Activated CD8-positive, alpha-beta memory T cell treated with anti-CD3 and anti-CD28 coated beads, Interleukin-2, amount 10 ng/mL, durations not matched to agents 7 days and 5 days (primary cell): ENCODE results near the gene EXOC3L4. TPM values are rescaled to one million over a fixed set of nuclear protein-coding genes. Genes with fewer than 3 reads are reported as not detected.

Experiments
- ATAC-seq: fragments of 150-1000 bp; cut with Tn5 transposase; one replicate; pipeline ENCODE4 v1.10.0; 2021; ENCODE audit warnings: moderate library complexity
- CTCF ChIA-PET: fragments of 350-600 bp; sonication (Branson Sonifier 250); formaldehyde crosslinking; loops from one replicate; lab custom pipeline; 2021; ENCODE audit warnings: antibody characterized with exemption; lab: Charles Lee
- DNase-seq: peaks from one replicate; pipeline ENCODE4 v3.0.0-alpha.2; 2020
- H3K27ac Mint-ChIP-seq: one replicate; pipeline ENCODE4 v1.8.0; 2021; ENCODE audit warnings: mild to moderate bottlenecking, mixed read lengths
- H3K27me3 Mint-ChIP-seq: one replicate; pipeline ENCODE4 v1.8.0; 2021; ENCODE audit warnings: mixed read lengths
- H3K36me3 Mint-ChIP-seq: one replicate; pipeline ENCODE4 v1.8.0; 2021; ENCODE audit warnings: mild to moderate bottlenecking, mixed read lengths
- H3K4me1 Mint-ChIP-seq: one replicate; pipeline ENCODE4 v1.8.0; 2021; ENCODE audit warnings: mixed read lengths
- H3K4me3 Mint-ChIP-seq: one replicate; pipeline ENCODE4 v1.8.0; 2021; ENCODE audit warnings: mild to moderate bottlenecking, moderate library complexity, mixed read lengths
- H3K9me3 Mint-ChIP-seq: one replicate; pipeline ENCODE4 v1.8.0; 2022; ENCODE audit warnings: low read depth, mixed read lengths
- total RNA-seq, 2 experiments: library from RNA; stranded (reverse); gene quantifications; one replicate each; pipeline ENCODE4 v1.2.3, GENCODE V29; 2021

The EXOC3L4 gene
- total RNA-seq, 2 experiments from 2014 or later: not detected

DNA sequence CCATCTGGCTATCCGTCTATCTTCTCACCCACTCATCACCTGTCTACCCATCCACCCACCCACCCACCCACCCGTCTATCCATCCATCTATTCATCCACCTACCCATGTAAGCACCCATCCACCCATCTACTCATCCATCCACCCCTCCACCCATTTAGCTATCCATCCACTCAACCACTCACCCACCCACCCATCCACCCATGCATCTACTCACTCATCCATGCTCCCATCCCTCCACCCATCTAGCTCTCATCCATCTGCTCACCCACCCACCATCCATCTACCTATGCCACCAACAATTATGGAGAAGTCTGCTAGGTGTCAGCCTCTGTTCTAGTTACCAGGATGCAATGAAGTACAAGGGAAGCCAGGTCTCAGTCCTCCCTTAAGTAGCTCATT lies 39.9 kb downstream of the EXOC3L4 start:
- Mint-ChIP-seq H3K4me1 (no peaks in the 10 kb centered on the region), H3K4me3 (no peak overlapping the region), H3K27ac (no peak overlapping the region), H3K36me3 (no peaks in the 10 kb centered on the region), H3K9me3 (no peaks in the 10 kb centered on the region), H3K27me3 (no peaks in the 10 kb centered on the region)
- no peak for ATAC-seq
- CTCF ChIA-PET: no interaction called here
- DNase-seq: no peak

DNA sequence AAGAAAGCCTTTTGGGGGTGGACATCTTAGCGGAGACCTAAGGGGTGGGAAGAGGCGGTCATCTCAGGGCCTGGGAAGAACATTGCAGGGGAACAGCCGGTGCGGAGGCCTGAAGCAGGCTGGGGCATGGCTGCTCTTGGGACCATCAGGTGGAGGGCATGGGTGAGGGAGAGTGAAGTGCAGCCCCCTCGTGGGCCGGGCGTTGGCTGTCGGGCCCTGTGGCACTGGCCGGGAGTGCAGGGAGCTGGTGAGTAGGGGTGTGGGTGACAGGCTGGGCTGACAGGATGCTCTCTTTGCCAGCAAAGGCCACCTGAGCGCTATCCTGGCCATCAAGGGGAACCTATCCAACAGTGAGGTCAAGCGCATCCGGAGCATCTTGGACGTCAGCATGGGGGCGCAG lies 40.4 kb downstream of the EXOC3L4 start:
- CTCF ChIA-PET: no interaction called here
- DNase-seq (no peak), ATAC-seq (no peak)
- peaks cover 4% of the 10 kb centered on the region for H3K27me3 Mint-ChIP-seq
- H3K4me3 Mint-ChIP-seq: no peak overlapping the region
- no peak overlapping the region for H3K27ac Mint-ChIP-seq
- no peaks in the 10 kb centered on the region for H3K36me3 Mint-ChIP-seq
- no peaks in the 10 kb centered on the region for H3K9me3 Mint-ChIP-seq
- H3K4me1 Mint-ChIP-seq: no peaks in the 10 kb centered on the region

DNA sequence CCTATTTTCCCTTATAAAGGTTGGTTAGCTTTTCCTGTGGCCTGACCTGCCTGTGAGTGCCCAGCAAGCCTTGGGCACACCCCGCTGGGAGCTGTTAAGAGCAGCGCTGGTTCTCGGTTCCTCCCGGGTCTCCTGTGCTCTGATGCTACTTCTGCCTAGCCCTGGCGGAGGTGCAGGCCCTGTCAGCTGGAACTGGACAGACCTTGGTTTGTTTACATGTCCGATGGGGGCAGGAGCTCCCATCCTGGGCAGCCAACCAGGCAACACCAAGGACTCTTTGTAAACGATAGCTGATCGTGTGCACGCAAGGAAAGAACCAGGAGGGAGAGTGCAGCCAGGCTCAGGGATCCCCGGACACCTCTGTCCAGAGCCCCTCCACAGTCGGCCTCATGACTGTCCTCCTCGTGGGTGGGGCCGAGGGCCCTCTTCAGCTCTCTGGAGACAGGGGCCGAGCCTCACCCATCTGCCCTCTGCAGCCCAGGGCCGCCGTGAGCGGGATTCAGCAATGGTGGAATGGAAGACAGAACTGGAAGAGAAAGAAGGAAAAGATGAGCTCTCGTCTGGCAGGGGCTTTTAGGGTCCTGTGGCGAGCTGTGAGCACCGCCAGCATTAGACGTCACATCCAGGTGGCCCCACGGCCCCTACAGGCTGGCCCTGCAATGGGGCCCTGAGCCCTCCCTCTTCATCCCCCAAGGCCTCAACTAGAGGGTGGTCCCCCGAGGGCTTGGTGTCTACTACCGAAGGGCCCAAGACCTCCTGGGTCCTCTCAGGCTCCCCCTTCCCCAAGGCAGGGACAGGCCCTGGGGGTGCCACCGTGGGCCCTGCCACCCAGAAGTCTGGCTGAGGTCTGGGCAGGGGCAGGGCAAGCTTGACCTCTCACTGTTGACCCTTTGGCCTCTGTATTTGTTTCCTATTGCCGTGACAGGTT lies 41.1 kb downstream of the EXOC3L4 start:
- CTCF ChIA-PET: no interaction called here
- no peak overlapping the region for H3K27ac Mint-ChIP-seq
- H3K4me3 Mint-ChIP-seq: no peak overlapping the region
- H3K9me3 Mint-ChIP-seq: no peaks in the 10 kb centered on the region
- H3K27me3 Mint-ChIP-seq: peaks cover 6% of the 10 kb centered on the region
- H3K36me3 Mint-ChIP-seq: no peaks in the 10 kb centered on the region
- H3K4me1 Mint-ChIP-seq: no peaks in the 10 kb centered on the region
- ATAC-seq: no peak
- no peak for DNase-seq

DNA sequence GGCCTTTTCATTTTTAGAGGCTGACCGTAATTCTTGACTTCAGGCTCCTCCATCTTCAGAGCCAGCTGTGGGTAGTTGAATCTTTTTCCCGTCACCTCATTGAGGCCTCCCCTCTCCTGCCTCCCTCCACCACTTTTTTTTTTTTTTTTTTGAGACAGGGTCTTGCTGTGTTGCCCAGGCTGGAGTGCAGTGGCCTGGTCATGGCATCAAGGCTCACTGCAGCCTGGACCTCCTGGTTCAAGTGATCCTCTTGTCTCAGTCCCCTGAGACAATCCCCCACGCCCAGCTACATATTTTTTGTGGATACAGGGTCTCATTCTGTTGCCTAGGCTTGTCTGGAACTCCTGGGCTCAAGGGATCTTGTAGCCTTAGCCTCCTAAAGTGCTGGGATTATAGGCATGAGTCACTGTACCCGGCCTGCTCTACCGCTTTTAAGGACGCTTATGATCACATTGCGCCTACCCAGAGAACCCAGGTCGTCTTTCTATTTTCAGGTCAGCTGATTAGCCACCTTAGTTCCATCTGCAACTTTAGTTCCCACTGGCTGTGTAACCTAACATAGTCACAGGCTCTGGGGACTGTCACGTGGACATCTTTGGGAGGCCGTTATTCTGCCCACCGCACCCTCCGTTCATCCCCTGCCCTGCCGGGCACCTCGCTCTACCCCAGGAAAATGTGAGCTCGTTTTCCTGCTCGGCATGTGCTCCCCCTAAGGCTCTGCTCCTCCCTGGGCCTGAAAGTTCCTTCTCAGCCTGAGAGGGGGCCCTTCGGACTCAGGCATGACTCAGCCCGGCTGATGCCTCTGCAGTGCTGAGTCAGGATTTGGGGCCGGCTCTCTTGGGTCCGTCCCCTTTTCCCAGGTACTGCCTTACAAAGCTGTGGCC lies 42.1 kb downstream of the EXOC3L4 start:
- peaks cover 13% of the 10 kb centered on the region for H3K27me3 Mint-ChIP-seq
- CTCF ChIA-PET: interaction anchor here (0.9 kb wide), 1 partner anchor 32 kb away, joined by 3 read pairs; no protein-coding TSS in a partner anchor
- H3K4me3 Mint-ChIP-seq: no peak overlapping the region
- no peaks in the 10 kb centered on the region for H3K9me3 Mint-ChIP-seq
- ATAC-seq (no peak), DNase-seq (no peak)
- no peak overlapping the region for H3K27ac Mint-ChIP-seq
- H3K36me3 Mint-ChIP-seq: no peaks in the 10 kb centered on the region
- H3K4me1 Mint-ChIP-seq: no peaks in the 10 kb centered on the region

DNA sequence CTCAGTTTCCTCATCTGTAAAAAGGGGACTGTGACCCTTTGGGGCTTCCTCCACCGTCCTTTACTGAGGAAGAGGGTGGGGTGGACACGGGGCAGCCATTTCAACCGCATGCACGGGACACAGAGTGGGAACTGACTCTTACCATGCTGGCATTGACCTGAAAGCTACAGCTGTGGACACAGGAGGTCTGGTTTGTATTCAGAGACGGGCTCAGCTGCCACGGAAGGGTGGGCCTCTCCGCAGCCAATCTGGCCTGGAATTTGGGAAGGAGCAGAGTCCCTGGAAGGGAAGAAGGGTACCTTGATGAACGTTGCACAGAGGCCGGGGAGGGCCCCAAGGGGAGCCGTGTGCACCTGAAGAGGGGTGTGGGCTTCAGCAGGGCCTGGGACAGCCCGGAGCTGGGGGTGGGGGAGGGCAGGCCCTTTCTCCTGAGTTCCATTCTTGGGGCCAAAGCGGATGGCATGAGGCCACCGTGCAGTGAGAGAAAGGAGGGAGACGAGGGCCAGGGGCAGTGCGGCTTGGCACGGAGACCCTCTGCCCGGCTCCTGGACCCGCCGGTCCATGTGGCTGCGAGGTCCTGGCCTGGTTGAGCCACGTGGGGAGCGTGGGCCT lies 43.3 kb downstream of the EXOC3L4 start:
- H3K4me3 Mint-ChIP-seq: no peak overlapping the region
- no peaks in the 10 kb centered on the region for H3K4me1 Mint-ChIP-seq
- no peaks in the 10 kb centered on the region for H3K36me3 Mint-ChIP-seq
- DNase-seq: no peak
- peaks cover 23% of the 10 kb centered on the region for H3K27me3 Mint-ChIP-seq
- CTCF ChIA-PET: interaction anchor here (0.9 kb wide), 1 partner anchor 33 kb away, joined by 3 read pairs; no protein-coding TSS in a partner anchor
- no peaks in the 10 kb centered on the region for H3K9me3 Mint-ChIP-seq
- ATAC-seq: no peak
- H3K27ac Mint-ChIP-seq: no peak overlapping the region

DNA sequence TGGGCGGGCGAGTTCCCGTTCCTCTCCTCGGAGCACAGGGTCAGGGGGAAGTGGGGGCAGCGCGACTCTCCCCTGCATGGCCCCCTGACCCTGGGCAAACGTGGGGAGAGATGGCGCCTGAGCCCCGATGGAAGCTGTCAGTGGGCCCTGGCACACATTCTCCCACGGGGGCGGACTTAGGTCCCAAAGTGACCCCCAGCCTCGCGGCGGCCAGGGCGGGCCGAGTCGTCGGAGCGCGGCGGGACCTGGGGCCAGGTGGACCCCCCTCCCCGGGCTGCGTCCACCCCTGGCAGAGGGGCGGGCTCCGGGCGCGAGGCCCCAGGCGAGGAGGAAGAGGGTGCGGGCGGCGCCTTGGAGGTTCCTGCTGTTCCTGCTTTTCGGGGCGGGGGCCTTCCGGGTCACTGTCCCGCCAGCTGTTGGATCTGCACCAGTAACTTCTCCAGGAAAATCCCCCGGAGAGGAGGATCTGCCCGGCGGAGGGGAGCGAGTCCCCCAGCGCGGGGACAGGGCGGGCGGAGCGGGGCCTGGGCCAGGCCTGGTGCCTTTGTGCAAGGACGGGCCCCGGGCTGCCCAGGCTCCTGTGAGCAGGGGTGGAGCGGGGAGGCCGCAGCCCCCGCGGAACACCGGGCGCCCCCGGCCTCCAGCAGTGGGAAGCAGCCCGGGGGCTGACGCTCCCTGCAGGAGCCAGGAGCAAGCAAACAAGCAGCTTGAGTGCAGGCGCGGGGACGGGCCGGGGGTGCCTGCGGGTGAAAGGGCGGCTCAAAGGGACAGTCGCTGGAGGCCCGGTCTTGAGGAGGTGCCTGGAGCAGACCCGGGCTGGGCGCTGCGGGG lies 44.0 kb downstream of the EXOC3L4 start:
- CTCF ChIA-PET: no interaction called here
- peaks cover 29% of the 10 kb centered on the region for H3K27me3 Mint-ChIP-seq
- DNase-seq (no peak), ATAC-seq (no peak)
- no peak overlapping the region for H3K27ac Mint-ChIP-seq
- no peaks in the 10 kb centered on the region for H3K4me1 Mint-ChIP-seq
- H3K9me3 Mint-ChIP-seq: no peaks in the 10 kb centered on the region
- no peak overlapping the region for H3K4me3 Mint-ChIP-seq
- no peaks in the 10 kb centered on the region for H3K36me3 Mint-ChIP-seq

DNA sequence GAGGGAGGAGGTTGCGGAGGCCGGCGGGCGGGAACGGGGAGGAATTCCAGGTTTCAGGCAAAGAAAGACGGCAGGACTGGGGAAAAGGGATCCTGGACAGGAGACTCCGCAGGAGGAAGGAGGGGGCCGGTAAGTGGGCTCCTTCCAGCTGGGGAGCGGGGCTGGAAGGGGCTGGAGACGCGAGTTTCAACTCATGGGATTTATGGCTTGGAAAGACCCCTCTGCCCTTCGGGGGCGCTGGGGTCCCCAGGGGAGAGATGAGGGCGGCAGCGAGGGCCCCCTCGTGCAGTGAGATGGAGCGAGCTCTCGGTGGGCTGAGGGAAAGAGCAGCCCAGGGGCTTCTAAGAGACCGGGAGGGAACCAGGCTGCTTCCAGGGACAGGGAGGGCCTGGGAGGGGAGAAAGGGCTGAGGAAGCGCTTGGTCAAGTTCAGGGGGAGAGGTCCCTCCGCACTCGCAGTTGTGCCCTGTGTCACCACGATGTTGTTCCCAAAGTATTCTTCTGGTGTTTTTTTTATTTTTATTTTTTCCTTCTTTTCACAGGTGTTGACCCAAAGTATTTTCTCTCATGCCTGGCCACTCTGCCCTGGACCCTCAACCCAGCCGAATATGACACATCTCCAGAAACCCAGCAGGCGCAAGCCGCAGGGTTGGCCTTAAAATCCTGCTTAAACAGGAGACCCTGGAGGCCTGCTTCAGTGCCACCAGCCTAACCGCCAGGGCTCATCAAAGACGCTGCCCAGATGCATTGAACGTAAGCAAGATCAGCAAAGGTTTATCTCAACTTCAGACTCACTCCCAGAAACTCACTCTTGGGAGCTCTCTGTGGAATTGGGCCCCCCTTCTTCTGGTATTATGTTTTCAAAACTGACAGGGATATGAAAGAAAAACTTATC lies 44.9 kb downstream of the EXOC3L4 start:
- DNase-seq (no peak), ATAC-seq (no peak)
- no peak overlapping the region for H3K27ac Mint-ChIP-seq
- CTCF ChIA-PET: no interaction called here
- H3K4me3 Mint-ChIP-seq: no peak overlapping the region
- no peaks in the 10 kb centered on the region for H3K36me3 Mint-ChIP-seq
- H3K4me1 Mint-ChIP-seq: no peaks in the 10 kb centered on the region
- H3K27me3 Mint-ChIP-seq: peaks cover 32% of the 10 kb centered on the region
- no peaks in the 10 kb centered on the region for H3K9me3 Mint-ChIP-seq

DNA sequence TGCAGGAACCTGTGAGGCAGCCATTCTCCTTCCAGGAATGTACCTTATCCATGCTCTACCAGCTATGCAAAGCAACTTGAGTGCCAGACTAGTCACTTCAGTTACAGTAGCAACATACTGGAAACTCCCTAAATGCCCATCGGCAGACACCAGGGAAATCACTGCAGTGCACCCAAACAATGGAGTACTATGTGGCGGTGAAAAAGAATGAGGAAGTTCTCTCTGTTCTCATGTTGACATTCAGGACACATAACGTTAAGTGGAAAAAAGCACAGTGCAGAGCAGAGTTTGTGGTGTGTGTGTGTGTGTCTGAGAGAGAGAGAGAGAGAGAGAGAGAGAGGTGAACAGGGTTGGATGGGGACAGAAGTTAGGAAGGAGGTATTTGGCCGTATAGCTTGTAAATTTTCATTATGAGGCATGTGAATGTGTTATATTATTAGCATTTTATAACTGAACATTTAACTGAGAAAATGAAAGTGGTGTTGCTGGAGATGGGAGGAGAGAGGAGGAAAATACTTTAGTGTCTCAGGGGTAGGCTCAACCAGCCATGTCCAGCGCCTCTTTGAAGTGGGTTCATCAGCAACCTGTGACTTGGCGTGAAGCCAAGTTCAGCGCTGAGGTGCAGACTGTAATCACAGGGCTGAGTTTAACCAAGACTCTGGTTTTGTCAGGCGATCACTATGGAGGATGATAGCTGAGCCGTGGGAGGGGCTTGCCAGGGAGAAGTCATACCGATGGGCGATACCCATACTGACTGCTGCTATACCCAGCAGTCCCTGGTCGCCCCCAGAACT lies 46.0 kb downstream of the EXOC3L4 start:
- H3K36me3 Mint-ChIP-seq: no peaks in the 10 kb centered on the region
- no peak overlapping the region for H3K4me3 Mint-ChIP-seq
- CTCF ChIA-PET: no interaction called here
- DNase-seq: no peak
- no peaks in the 10 kb centered on the region for H3K9me3 Mint-ChIP-seq
- H3K4me1 Mint-ChIP-seq: no peaks in the 10 kb centered on the region
- no peak overlapping the region for H3K27ac Mint-ChIP-seq
- H3K27me3 Mint-ChIP-seq: peaks cover 34% of the 10 kb centered on the region
- ATAC-seq: no peak

DNA sequence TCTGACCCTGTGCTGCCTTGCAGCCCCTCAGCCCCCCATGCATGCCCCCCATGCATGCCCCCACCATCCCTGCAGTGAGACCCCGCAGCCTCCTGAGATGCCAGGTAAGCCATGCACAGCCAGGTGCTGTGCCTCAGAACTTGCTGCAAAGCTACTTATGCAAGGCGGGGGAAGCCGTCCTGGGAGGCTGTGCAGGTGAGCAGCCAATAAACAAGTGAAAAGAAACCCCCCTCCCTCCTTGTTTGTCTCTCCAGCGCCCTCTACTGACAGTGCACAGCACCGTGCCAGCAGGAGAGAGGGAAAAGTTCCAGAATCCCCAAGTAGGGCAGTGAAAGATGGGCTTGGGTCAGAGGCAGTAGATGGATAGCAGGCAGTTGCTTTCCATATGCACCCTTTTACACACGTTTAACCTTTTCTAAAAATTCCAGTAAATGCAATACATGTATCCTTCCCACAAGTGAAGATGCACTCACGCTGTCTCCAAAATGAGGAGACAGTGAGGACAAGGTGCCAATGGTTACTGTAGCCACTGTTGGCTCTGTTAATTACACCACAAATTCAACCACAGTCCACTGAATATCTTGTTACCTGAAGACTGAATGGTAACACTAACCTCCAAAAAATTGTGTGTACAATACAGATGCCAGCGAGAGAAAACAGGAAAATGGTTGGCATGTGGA lies 46.7 kb downstream of the EXOC3L4 start:
- no peaks in the 10 kb centered on the region for H3K4me1 Mint-ChIP-seq
- H3K4me3 Mint-ChIP-seq: no peak overlapping the region
- no peak for ATAC-seq
- H3K36me3 Mint-ChIP-seq: no peaks in the 10 kb centered on the region
- H3K27ac Mint-ChIP-seq: no peak overlapping the region
- CTCF ChIA-PET: interaction anchor here (1.8 kb wide), 1 partner anchor 37 kb away, joined by 9 read pairs; no protein-coding TSS in a partner anchor
- peak; percentile 52 for DNase-seq
- peaks cover 35% of the 10 kb centered on the region for H3K27me3 Mint-ChIP-seq
- H3K9me3 Mint-ChIP-seq: no peaks in the 10 kb centered on the region

DNA sequence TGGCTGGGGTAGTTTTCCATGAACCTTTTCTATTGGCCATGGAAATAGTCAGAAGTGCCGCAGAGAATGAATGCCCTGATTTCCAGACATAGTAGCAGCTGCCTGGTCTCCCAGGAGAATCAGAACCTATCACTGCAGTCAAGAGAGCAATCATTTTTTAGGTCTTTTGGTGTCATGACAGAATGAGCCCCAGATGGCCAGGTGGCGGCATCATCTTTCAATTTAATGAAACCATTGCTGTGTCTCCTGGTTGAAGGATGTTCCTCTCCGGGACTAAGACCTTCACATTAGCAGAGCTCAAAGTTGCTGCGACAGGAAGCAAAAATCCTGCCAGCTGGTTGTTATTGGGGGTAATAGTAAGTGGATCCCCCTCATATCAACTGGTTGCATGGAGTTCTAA lies 47.5 kb downstream of the EXOC3L4 start:
- ATAC-seq (no peak), DNase-seq (no peak)
- no peaks in the 10 kb centered on the region for H3K4me1 Mint-ChIP-seq
- no peak overlapping the region for H3K4me3 Mint-ChIP-seq
- no peak overlapping the region for H3K27ac Mint-ChIP-seq
- peaks cover 36% of the 10 kb centered on the region for H3K27me3 Mint-ChIP-seq
- no peaks in the 10 kb centered on the region for H3K9me3 Mint-ChIP-seq
- no peaks in the 10 kb centered on the region for H3K36me3 Mint-ChIP-seq
- CTCF ChIA-PET: interaction anchor here (0.6 to 1.8 kb wide), 3 partner anchors 37 to 365 kb away, joined by 3 to 9 read pairs (median 3); no protein-coding TSS in a partner anchor
